HG03342 (cell line): ENCODE measurements around the gene LRRC73.
"Not testable (repeated sequence)": the region's sequence is repeated elsewhere in the genome, so short reads cannot be mapped to it uniquely, and the experiment has no call there.

Source experiments
- ATAC-seq: cut with Tn5 transposase; IDR thresholded peaks from one replicate; pipeline ENCODE4 v1.9.1; 2021; ENCODE audit warnings: mild to moderate bottlenecking, moderate library complexity; ENCODE audit not compliant: unreplicated experiment

Gene LRRC73

GRCh38 chr6:43467265-43467664 is 42.9 kb downstream of the LRRC73 start:
- not testable (repeated sequence) for ATAC-seq

DNA sequence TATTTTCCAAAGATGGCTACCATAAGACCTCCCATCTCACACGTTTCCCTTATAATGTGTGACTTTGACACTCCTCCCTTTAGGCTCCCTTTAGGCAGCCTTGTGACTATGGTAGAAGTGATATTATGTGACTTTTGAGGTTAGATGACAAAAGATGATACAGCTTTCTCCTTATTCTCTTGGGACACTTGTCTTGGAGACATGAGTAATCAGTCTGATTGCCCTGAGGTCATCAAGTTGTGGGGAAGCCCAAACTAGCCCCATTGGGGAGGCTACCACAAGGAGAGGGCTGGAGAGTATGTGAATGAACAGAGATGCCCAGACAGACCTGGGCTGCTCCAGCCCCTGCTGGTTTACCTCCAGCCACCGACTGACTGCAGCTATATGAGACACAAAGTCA is 44.2 kb downstream of the LRRC73 start:
- no peak for ATAC-seq

GRCh38 chr6:43464337-43464736 is 45.8 kb downstream of the LRRC73 start:
- ATAC-seq, result no peak

- no peak for ATAC-seq
These were observed 48.2 kb downstream of the LRRC73 start for GRCh38 chr6:43461936-43462335.

- no peak for ATAC-seq
These were observed 50.1 kb downstream of the LRRC73 start for GRCh38 chr6:43460032-43460431.

- no peak for ATAC-seq
These were observed 50.6 kb downstream of the LRRC73 start for GRCh38 chr6:43459535-43459934.

- not testable (repeated sequence) for ATAC-seq
These were observed 52.0 kb downstream of the LRRC73 start for GRCh38 chr6:43458154-43458553.

DNA sequence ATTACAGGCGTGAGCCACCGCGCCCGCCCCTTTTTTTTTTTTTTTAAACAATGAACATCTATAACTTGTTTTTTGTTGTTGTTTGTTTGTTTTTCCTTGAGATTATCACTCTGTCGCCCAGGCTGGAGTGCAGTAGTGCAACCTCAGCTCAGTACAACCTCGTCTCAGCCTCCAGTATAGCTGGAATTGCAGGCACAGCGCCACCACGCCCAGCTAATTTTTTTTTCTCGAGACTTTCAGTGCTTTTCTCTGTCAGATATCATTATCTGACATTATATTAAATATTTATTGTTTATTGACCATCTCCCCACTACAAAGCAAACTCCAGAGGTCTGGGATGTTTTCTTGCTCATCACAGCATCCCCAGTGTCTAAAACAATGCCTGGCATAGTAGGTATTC is 52.5 kb downstream of the LRRC73 start:
- no peak for ATAC-seq
